ENCODE data around the gene MBP.

MBP gene

DNA sequence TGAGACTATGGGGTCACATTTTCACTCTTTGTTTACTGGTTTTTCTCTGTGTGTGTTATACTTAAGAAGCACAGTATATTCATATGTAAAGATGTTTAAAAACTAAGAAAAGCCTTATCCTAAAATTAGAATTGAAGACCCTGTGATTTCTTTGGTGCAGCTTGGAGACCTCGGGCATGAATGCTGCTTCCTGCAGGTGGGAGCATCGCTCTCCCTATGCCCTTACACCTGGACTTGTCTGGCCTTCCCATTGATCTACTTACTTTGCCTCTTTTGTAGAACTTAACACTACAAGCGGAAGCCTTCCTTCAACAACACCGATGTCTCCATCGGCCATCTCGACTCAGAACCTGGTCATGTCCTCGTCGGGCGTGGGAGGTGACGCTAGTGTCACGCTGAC is 195.7 kb downstream of the MBP start:
- no peaks in the 10 kb centered on the region for H3K27me3 Mint-ChIP-seq (ENCODE audit: low read depth)
- no peak overlapping the region for H3K27ac Mint-ChIP-seq
- peaks cover 55% of the 10 kb centered on the region for H3K36me3 Mint-ChIP-seq (ENCODE audit: low read depth)
- no peak for TF ChIP-seq CTCF (IDR thresholded peaks at IDR 0.05; ENCODE audit: unreplicated experiment in 3 of 3)
- no peaks in the 10 kb centered on the region for H3K4me1 Mint-ChIP-seq
- H3K9me3 Mint-ChIP-seq, result no peaks in the 10 kb centered on the region
- no peak overlapping the region for H3K4me3 Mint-ChIP-seq

- Mint-ChIP-seq H3K27ac (no peak overlapping the region), H3K36me3 (ENCODE audit: low read depth) (peaks cover 55% of the 10 kb centered on the region), H3K9me3 (no peaks in the 10 kb centered on the region), H3K4me3 (no peak overlapping the region), H3K4me1 (no peaks in the 10 kb centered on the region), H3K27me3 (ENCODE audit: low read depth) (no peaks in the 10 kb centered on the region)
- TF ChIP-seq CTCF (IDR thresholded peaks at IDR 0.05; ENCODE audit: unreplicated experiment in 3 of 3), result no peak
Observed at GRCh38 chr18:76935722-76936337, 196.8 kb downstream of the MBP start.

DNA sequence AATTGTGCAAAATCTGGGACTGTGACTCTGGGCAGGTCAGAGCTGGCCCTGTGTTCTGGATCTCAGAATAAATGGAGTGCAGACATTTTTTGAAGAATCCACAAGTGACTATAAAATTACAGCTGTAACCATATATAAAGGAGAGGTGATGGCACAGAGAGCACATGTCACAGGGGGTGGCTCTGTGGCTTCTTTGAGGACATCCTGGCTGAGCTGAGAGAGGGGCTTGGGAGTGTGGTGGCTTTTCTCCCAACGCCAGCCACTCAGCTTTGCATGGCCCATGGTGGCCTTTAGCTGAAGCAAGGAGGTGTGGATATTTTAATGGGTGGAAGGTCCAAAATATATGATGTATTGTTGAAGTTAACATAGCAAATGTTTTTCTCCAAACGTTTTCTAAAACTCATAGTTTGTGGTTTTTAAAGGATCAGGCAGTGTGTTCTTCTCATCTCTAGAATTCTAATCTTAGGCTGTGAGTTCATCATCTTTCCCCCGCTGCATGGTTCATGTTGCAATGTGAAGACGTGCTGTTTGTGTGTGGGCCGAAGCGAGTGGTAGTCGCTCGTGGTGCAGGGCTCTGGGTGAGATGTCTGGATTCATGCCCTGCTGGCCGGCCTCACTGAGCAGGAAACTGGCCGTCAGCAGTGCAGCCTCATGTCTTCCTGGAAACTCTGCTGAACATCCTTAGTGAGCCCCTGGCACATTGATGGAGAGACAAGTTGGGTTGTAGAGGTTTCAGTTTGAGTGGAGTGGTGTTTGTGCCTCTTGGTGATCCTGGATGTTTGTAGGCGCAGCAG is 200.4 kb downstream of the MBP start:
- Mint-ChIP-seq H3K27me3 (ENCODE audit: low read depth) (no peaks in the 10 kb centered on the region), H3K36me3 (ENCODE audit: low read depth) (peaks cover 54% of the 10 kb centered on the region), H3K9me3 (no peaks in the 10 kb centered on the region), H3K4me3 (no peak overlapping the region), H3K27ac (no peak overlapping the region), H3K4me1 (no peaks in the 10 kb centered on the region)
- TF ChIP-seq CTCF (IDR thresholded peaks at IDR 0.05; ENCODE audit: unreplicated experiment in 3 of 3), result no peak

- H3K9me3 Mint-ChIP-seq, result no peaks in the 10 kb centered on the region
- no peak for TF ChIP-seq CTCF (IDR thresholded peaks at IDR 0.05; ENCODE audit: unreplicated experiment in 3 of 3)
- H3K27me3 Mint-ChIP-seq (ENCODE audit: low read depth), result no peaks in the 10 kb centered on the region
- H3K4me3 Mint-ChIP-seq, result no peak overlapping the region
- no peaks in the 10 kb centered on the region for H3K4me1 Mint-ChIP-seq
- H3K36me3 Mint-ChIP-seq (ENCODE audit: low read depth), result peaks cover 51% of the 10 kb centered on the region
- no peak overlapping the region for H3K27ac Mint-ChIP-seq
Observed at GRCh38 chr18:76931171-76931570, 201.4 kb downstream of the MBP start.

Data from nephron (organoid).